ENCODE data around the gene NOXA1. TPM values are rescaled to one million over a fixed set of nuclear protein-coding genes. Genes with fewer than 3 reads are reported as not detected.

NOXA1 gene
- total RNA-seq, 2 donors from 2014 or later = 2.0 to 2.7 TPM

Small RNAs within 50 kb of the gene (microRNA-seq; reads per million reads assigned to microRNA genes)
- 0.52 to 0.97 reads per million in 2 donors for gene MIR7114 (ENCODE audit: borderline microRNAs expressed in 2 of 2)

Other genes starting within 250 kb of the NOXA1 start
- gene ANAPC2, start 234.8 kb upstream of the NOXA1 start, total RNA-seq = 10 to 100 TPM; 39.1 to 42.3 TPM
- 10 to 100 TPM; 40.4 to 44.6 TPM for gene SSNA1, start 234.7 kb upstream of the NOXA1 start, total RNA-seq
- gene TPRN, start 222.7 kb upstream of the NOXA1 start, total RNA-seq = 1 to 10 TPM; 4.2 to 8.8 TPM
- 10 to 100 TPM; 24.8 to 25.2 TPM for gene TMEM203, start 217.7 kb upstream of the NOXA1 start, total RNA-seq
- 1 to 10 TPM; 6.7 to 8.1 TPM for gene NDOR1, start 217.7 kb upstream of the NOXA1 start, total RNA-seq
- gene RNF208, start 201.2 kb upstream of the NOXA1 start, total RNA-seq = 1 to 10 TPM; 2.3 to 2.7 TPM
- under 1 TPM in 1 of 2 donors, not detected in 1; 0.32 TPM for gene CYSRT1, start 198.2 kb upstream of the NOXA1 start, total RNA-seq
- gene RNF224, start 195.9 kb upstream of the NOXA1 start, total RNA-seq = not detected
- gene SLC34A3, start 192.5 kb upstream of the NOXA1 start, total RNA-seq = not detected
- gene TUBB4B, start 182.1 kb upstream of the NOXA1 start, total RNA-seq = 100 to 1,000 TPM; 178 to 185 TPM
- gene STPG3, start 172.1 kb upstream of the NOXA1 start, total RNA-seq = not detected
- gene NELFB, start 168.1 kb upstream of the NOXA1 start, total RNA-seq = 10 to 100 TPM; 33.3 to 36.7 TPM
- 1 to 10 TPM; 5.3 to 7.0 TPM for gene TOR4A, start 145.7 kb upstream of the NOXA1 start, total RNA-seq
- gene NRARP, start 121.1 kb upstream of the NOXA1 start, total RNA-seq = 1 to 10 TPM; 5.6 to 9.0 TPM
- 10 to 100 TPM; 13.9 to 14.6 TPM for gene EXD3, start 231 bp upstream of the NOXA1 start, total RNA-seq
- not detected for gene ENTPD8, start 18.0 kb downstream of the NOXA1 start, total RNA-seq
- gene NSMF, start 35.9 kb downstream of the NOXA1 start, total RNA-seq = 10 to 100 TPM; 47.6 to 55.5 TPM
- 1 to 10 TPM; 3.2 to 4.6 TPM for gene PNPLA7, start 127.0 kb downstream of the NOXA1 start, total RNA-seq
- 10 to 100 TPM; 24.4 to 27.3 TPM for gene MRPL41, start 128.5 kb downstream of the NOXA1 start, total RNA-seq
- gene DPH7, start 155.5 kb downstream of the NOXA1 start, total RNA-seq = 10 to 100 TPM; 15.9 to 17.7 TPM
- gene ZMYND19, start 167.1 kb downstream of the NOXA1 start, total RNA-seq = 10 to 100 TPM in 1 of 2 donors, 1 to 10 TPM in 1; 9.1 to 11.0 TPM
- 10 to 100 TPM; 14.9 to 18.0 TPM for gene ARRDC1, start 182.3 kb downstream of the NOXA1 start, total RNA-seq
- 10 to 100 TPM; 56.2 to 59.6 TPM for gene EHMT1, start 195.6 kb downstream of the NOXA1 start, total RNA-seq

All from posterior vena cava (tissue), 2 donors.